Lower leg skin (tissue), 4 donors: ENCODE results near the gene BLMH. TPM values are rescaled to one million over a fixed set of nuclear protein-coding genes. Genes with fewer than 3 reads are reported as not detected.
A peak's percentile ranks its signal among the peaks of the same experiment; 100 is the strongest.

Experiments used
- DNase-seq, 2 donors: peaks; one replicate each; pipeline ENCODE4 v3.0.0-alpha.2; 2019; ENCODE audit warnings: low spot score in 2 of 2
- H3K4me3 ChIP-seq: fragments of 200-600 bp; sonication (generic); 2 replicates; pipeline ENCODE4 v1.5.1; 2017; ENCODE audit warnings: mild to moderate bottlenecking, low read depth; ENCODE audit not compliant: poor library complexity, severe bottlenecking
- CTCF ChIP-seq, 3 donors: fragments of 450-650 bp; IDR thresholded peaks; one replicate each; pipeline ENCODE4 v1.5.1; 2016; ENCODE audit warnings: antibody characterized with exemption in 3 of 3, mild to moderate bottlenecking in 3 of 3, moderate library complexity in 2 of 3
- POLR2A ChIP-seq, 2 donors: fragments of 450-650 bp; IDR thresholded peaks; one replicate each; pipeline ENCODE4 v1.6.1; 2016 to 2017; ENCODE audit warnings: antibody characterized with exemption in 2 of 2, mild to moderate bottlenecking in 1 of 2, moderate library complexity in 1 of 2
- WGBS, 2 donors: methylation state at CpG; one replicate each; pipeline ENCODE4 v1.1.5; 2018; 5-methylcytosine and 5-hydroxymethylcytosine counted together
- intact Hi-C: fragments of 100-400 bp; cut with DNase I; formaldehyde crosslinking; loops from one replicate; pipeline ENCODE4 v1.15.0; 2023; ENCODE audit warnings: low total_unique reads
- total RNA-seq, 4 donors: library from RNA; depleted of rRNA; stranded (reverse); fragments of >200 nt; gene quantifications; one replicate each; pipeline ENCODE4 v1.1.0, GENCODE V29; 2016

Gene BLMH
- total RNA-seq, 4 donors from 2014 or later: 139 to 237 (median 177) TPM

GRCh38 chr17:30290696-30291542, 825 bp downstream of the BLMH start:
- peak in 1 of 2 donors; percentile 85 for DNase-seq
- intact Hi-C loops: no loop called here
- 3% methylated on average over 22 of the region's 22 CpGs for WGBS, 2 donors
- H3K4me3 ChIP-seq: peak overlapping the region; percentile 96
- TF ChIP-seq POLR2A (IDR thresholded peaks at IDR 0.05) (no peak), CTCF (IDR thresholded peaks at IDR 0.05) (no peak)

GRCh38 chr17:30290077-30290476, 1.7 kb downstream of the BLMH start:
- DNase-seq: no peak
- 78 to 90% methylated on average over 2 of the region's 2 CpGs for WGBS, 2 donors
- intact Hi-C loops: no loop called here
- H3K4me3 ChIP-seq: no peak overlapping the region
- TF ChIP-seq POLR2A (IDR thresholded peaks at IDR 0.05): no peak
- TF ChIP-seq CTCF (IDR thresholded peaks at IDR 0.05): no peak

GRCh38 chr17:30279156-30279555, 12.6 kb downstream of the BLMH start:
- intact Hi-C loops: no loop called here
- DNase-seq: no peak
- no peak overlapping the region for H3K4me3 ChIP-seq
- TF ChIP-seq CTCF (IDR thresholded peaks at IDR 0.05): no peak
- no peak for TF ChIP-seq POLR2A (IDR thresholded peaks at IDR 0.05)

GRCh38 chr17:30278032-30278431, 13.7 kb downstream of the BLMH start:
- TF ChIP-seq CTCF (IDR thresholded peaks at IDR 0.05) (no peak), POLR2A (IDR thresholded peaks at IDR 0.05) (no peak)
- no peak for DNase-seq
- H3K4me3 ChIP-seq: no peak overlapping the region
- intact Hi-C loops: no loop called here

- TF ChIP-seq POLR2A (IDR thresholded peaks at IDR 0.05) (no peak), CTCF (IDR thresholded peaks at IDR 0.05) (no peak)
- intact Hi-C loops: no loop called here
- DNase-seq: no peak
- 93 to 94% methylated on average over 2 of the region's 2 CpGs for WGBS, 2 donors
- no peak overlapping the region for H3K4me3 ChIP-seq
Measured at GRCh38 chr17:30275911-30276310, 15.8 kb downstream of the BLMH start.

GRCh38 chr17:30274887-30275286, 16.9 kb downstream of the BLMH start:
- no peak for TF ChIP-seq POLR2A (IDR thresholded peaks at IDR 0.05)
- TF ChIP-seq CTCF (IDR thresholded peaks at IDR 0.05): no peak
- intact Hi-C loops: no loop called here
- DNase-seq: no peak
- 86 to 97% methylated on average over 3 of the region's 3 CpGs for WGBS, 2 donors
- H3K4me3 ChIP-seq: no peak overlapping the region
